A673 (cell line): ENCODE results near the gene TAX1BP3. TPM values are rescaled to one million over a fixed set of nuclear protein-coding genes. Genes with fewer than 3 reads are reported as not detected.
A peak's percentile ranks its signal among the peaks of the same experiment; 100 is the strongest.

ENCODE experiments used
- BruUV-seq: library from RNA; stranded (reverse); fragments of 400-500 nt; replicated peaks from 2 replicates; lab custom pipeline; 2021; lab: Mats Ljungman, UMichigan
- CTCF ChIA-PET: fragments of 300-600 bp; sonication (Branson Sonifier 250); formaldehyde crosslinking; loops from one replicate; lab custom pipeline; 2022; ENCODE audit warnings: antibody characterized with exemption; lab: Charles Lee
- POLR2A ChIA-PET: fragments of 300-600 bp; sonication (Branson Sonifier 250); formaldehyde crosslinking; loops from one replicate; lab custom pipeline; 2022; ENCODE audit warnings: antibody characterized with exemption; ENCODE audit not compliant: low non-redundant PET; lab: Charles Lee
- DNase-seq: peaks from one replicate; pipeline ENCODE4 v3.0.0-alpha.2; 2015; ENCODE audit warnings: low spot score
- H3K27ac ChIP-seq: fragments of 200-600 bp; sonication (generic); 2 replicates; pipeline ENCODE4 v1.5.1; 2016; ENCODE audit warnings: mixed run types, low read depth, mild to moderate bottlenecking, mixed read lengths, antibody characterized with exemption, low read length; ENCODE audit not compliant: poor library complexity, severe bottlenecking
- H3K27me3 ChIP-seq: fragments of 200-600 bp; sonication (generic); replicated peaks from 2 replicates; pipeline ENCODE4 v1.6.1; 2017; ENCODE audit warnings: mixed run types, low read depth, mild to moderate bottlenecking, mixed read lengths, antibody characterized with exemption, low read length; ENCODE audit not compliant: insufficient read depth, poor library complexity
- H3K36me3 ChIP-seq: fragments of 200-600 bp; sonication (generic); 2 replicates; pipeline ENCODE4 v1.6.1; 2016; ENCODE audit warnings: mixed run types, mild to moderate bottlenecking, mixed read lengths, antibody characterized with exemption, low read length; ENCODE audit not compliant: insufficient read depth, poor library complexity, severe bottlenecking
- H3K4me1 ChIP-seq: fragments of 200-600 bp; sonication (generic); 2 replicates; pipeline ENCODE4 v1.6.1; 2017; ENCODE audit warnings: mixed run types, mild to moderate bottlenecking, mixed read lengths, antibody characterized with exemption, low read length; ENCODE audit not compliant: insufficient read depth, poor library complexity, severe bottlenecking
- H3K4me3 ChIP-seq: fragments of 200-600 bp; sonication (generic); 2 replicates; pipeline ENCODE4 v1.5.1; 2016; ENCODE audit warnings: low read depth, mixed run types, mild to moderate bottlenecking, mixed read lengths, low read length; ENCODE audit not compliant: poor library complexity, severe bottlenecking
- H3K9me3 ChIP-seq: fragments of 200-600 bp; sonication (generic); 2 replicates; pipeline ENCODE4 v1.6.1; 2016; ENCODE audit warnings: mixed run types, low read depth, mild to moderate bottlenecking, mixed read lengths, antibody characterized with exemption, low read length; ENCODE audit not compliant: poor library complexity, severe bottlenecking
- EZH2 ChIP-seq: fragments of 200-600 bp; sonication (generic); IDR thresholded peaks from 2 replicates; pipeline ENCODE4 v1.6.1; 2017; ENCODE audit warnings: borderline replicate concordance, low read depth, mild to moderate bottlenecking, mixed read lengths, antibody characterized with exemption, low read length; ENCODE audit not compliant: poor library complexity, severe bottlenecking
- intact Hi-C: fragments of 100-400 bp; cut with micrococcal nuclease; formaldehyde crosslinking; loops from one replicate; pipeline ENCODE4 v1.10.0; 2022; ENCODE audit not compliant: unreplicated experiment
- total RNA-seq: library from RNA; stranded (reverse); gene quantifications from 2 replicates; pipeline ENCODE4 v1.2.3, GENCODE V29; 2021
- TF ChIP-seq, protein P1 (sequence below): fragments of 300-800, 200-600 bp; sonication (generic); conservative IDR thresholded peaks from 2 replicates; pipeline ENCODE4 v1.5.1; 2017; ENCODE audit warnings: low read depth, mild to moderate bottlenecking, antibody characterized with exemption, low read length, moderate library complexity, mixed read lengths

TAX1BP3 gene
- total RNA-seq, 1 experiment from 2014 or later = 92.5 TPM

DNA sequence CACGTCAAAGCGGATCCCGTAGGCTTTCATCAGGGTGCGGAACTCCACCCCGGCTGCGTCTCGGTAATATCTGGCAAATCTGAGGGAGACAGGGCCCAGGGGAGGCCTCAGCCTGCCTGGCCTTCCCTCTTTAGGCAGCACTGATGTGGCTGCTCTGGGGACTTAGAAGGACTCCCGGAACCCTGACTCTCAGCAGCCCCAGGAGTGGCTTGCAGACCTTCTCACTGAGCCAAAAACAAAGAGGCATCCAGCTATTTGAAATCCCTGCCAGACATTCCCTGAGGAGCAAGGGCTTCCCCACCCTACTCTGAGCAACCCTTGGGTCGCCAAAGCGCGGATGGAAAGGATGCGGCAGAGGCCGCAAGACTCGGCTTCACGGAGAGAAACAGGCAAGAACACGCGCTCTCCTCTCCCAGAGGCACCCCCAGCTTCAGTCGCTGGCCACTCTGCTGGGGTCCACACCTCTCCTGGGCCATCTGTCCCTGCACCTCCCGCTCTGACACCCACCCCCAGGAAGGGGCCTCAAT lies 19.7 kb upstream of the TAX1BP3 start:
- no TSS peak for BruUV-seq
- CTCF ChIA-PET = no interaction called here

DNA sequence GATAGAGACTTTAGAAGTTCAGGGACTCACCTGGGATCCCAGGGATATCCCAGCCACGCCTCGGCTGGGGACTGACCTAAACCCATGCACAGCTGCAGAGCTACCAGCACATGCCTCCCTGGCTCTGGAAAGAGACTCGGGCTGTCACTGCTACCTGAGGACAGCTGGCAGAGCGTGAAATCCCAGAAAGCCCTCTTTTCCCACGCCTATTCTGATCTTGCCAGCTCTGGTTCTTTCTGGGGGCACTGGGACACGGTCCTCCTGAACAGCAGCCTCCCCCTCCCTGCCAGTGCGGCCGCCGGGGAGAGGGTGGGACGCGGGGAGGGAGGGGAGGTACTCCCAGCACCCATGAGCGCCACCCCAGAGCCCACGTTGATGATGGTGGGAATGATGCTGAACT lies 16.8 kb upstream of the TAX1BP3 start:
- Histone ChIP-seq H3K36me3 (no peaks in the 10 kb centered on the region), H3K4me3 (no peak overlapping the region), H3K27ac (no peak overlapping the region), H3K9me3 (no peaks in the 10 kb centered on the region), H3K27me3 (no peaks in the 10 kb centered on the region), H3K4me1 (no peaks in the 10 kb centered on the region)
- ChIA-PET POLR2A (no interaction called here), CTCF (no interaction called here)
- no TSS peak for BruUV-seq
- TF ChIP-seq, protein P1, sequence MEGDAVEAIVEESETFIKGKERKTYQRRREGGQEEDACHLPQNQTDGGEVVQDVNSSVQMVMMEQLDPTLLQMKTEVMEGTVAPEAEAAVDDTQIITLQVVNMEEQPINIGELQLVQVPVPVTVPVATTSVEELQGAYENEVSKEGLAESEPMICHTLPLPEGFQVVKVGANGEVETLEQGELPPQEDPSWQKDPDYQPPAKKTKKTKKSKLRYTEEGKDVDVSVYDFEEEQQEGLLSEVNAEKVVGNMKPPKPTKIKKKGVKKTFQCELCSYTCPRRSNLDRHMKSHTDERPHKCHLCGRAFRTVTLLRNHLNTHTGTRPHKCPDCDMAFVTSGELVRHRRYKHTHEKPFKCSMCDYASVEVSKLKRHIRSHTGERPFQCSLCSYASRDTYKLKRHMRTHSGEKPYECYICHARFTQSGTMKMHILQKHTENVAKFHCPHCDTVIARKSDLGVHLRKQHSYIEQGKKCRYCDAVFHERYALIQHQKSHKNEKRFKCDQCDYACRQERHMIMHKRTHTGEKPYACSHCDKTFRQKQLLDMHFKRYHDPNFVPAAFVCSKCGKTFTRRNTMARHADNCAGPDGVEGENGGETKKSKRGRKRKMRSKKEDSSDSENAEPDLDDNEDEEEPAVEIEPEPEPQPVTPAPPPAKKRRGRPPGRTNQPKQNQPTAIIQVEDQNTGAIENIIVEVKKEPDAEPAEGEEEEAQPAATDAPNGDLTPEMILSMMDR = no peak
- no peak for TF ChIP-seq EZH2
- no peak for DNase-seq
- intact Hi-C loops = no loop called here

More for the DNA sequence above, 19.7 kb upstream of the TAX1BP3 start:
- Histone ChIP-seq H3K36me3 (no peaks in the 10 kb centered on the region), H3K27me3 (no peaks in the 10 kb centered on the region), H3K4me1 (no peaks in the 10 kb centered on the region), H3K4me3 (no peak overlapping the region), H3K9me3 (no peaks in the 10 kb centered on the region), H3K27ac (peak overlapping the region; percentile 37)
- POLR2A ChIA-PET = no interaction called here
- DNase-seq = peak; percentile 41
- intact Hi-C loops = no loop called here
- no peak for TF ChIP-seq EZH2
- TF ChIP-seq, protein P1 = no peak

DNA sequence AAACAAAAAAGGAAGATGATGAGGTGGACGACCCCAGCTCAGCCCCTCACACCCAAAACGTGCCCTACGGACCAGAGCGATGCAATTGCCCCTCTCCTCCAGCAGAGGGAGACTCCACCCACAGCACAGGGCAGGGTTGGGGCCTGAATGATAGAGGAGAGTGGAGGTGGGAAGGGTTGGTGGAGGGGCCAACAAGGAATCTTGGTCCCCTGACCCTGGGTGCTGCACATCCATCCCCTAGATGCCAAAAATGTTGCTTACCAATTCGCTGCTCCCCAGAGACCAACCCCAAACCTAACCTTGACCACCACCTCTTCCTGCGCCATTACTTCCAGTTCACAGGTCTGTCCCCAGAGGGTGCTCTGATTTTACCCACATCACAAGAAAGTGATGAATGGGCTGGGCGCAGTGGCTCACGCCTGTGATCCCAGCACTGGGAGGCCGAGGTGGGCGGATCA lies 14.7 kb upstream of the TAX1BP3 start:
- POLR2A ChIA-PET = no interaction called here
- no peaks in the 10 kb centered on the region for H3K36me3 ChIP-seq
- CTCF ChIA-PET = interaction anchor here (0.5 to 0.8 kb wide), 3 partner anchors 10 to 1165 kb away, joined by 3 to 8 read pairs (median 4); no protein-coding TSS in a partner anchor
- no peaks in the 10 kb centered on the region for H3K9me3 ChIP-seq
- H3K4me3 ChIP-seq = no peak overlapping the region
- no peak overlapping the region for H3K27ac ChIP-seq
- TF ChIP-seq, protein P1 = peak; percentile 92
- TF ChIP-seq EZH2 = no peak
- peaks cover 7% of the 10 kb centered on the region for H3K27me3 ChIP-seq
- H3K4me1 ChIP-seq = no peaks in the 10 kb centered on the region
- DNase-seq = peak; percentile 66
- intact Hi-C loops = no loop called here
- BruUV-seq = no TSS peak
